Measurements from ENCODE around the gene CACNA1F.

DNA sequence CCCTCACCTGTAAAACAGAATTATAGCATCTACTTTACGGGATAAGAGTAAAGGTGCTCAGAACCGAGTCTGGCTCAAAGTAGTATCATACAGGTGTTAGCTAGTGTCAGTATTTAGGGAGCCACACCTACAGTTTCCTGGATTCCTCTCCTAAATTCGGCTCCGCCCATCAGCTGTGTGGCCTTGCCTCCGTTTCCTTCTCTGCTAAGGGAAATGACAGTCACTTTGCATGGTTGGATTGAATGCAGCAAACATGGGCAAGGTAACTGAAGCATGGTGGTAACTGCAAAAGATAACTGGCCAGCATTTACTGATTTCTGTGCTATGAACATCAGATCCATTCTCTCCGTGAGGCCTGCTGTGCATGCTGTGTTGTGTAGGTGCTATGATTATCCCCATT is 39.3 kb upstream of the CACNA1F start:
- TF ChIP-seq, protein P1, sequence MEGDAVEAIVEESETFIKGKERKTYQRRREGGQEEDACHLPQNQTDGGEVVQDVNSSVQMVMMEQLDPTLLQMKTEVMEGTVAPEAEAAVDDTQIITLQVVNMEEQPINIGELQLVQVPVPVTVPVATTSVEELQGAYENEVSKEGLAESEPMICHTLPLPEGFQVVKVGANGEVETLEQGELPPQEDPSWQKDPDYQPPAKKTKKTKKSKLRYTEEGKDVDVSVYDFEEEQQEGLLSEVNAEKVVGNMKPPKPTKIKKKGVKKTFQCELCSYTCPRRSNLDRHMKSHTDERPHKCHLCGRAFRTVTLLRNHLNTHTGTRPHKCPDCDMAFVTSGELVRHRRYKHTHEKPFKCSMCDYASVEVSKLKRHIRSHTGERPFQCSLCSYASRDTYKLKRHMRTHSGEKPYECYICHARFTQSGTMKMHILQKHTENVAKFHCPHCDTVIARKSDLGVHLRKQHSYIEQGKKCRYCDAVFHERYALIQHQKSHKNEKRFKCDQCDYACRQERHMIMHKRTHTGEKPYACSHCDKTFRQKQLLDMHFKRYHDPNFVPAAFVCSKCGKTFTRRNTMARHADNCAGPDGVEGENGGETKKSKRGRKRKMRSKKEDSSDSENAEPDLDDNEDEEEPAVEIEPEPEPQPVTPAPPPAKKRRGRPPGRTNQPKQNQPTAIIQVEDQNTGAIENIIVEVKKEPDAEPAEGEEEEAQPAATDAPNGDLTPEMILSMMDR (conservative IDR thresholded peaks at IDR 0.05; ENCODE audit: low read length): no peak
- TF ChIP-seq EZH2phosphoT487 (IDR thresholded peaks at IDR 0.05; ENCODE audit: borderline replicate concordance): no peak
